HPDE6-E6E7 (cell line): ENCODE results near the gene SCAANT1.

Experiments used
- DNase-seq: peaks from one replicate; pipeline ENCODE4 v3.0.0; 2011; ENCODE audit warnings: missing footprints; ENCODE audit errors: extremely low spot score

Gene SCAANT1

GRCh38 chr3:63934041-63934866 is 22.1 kb upstream of the SCAANT1 start:
- DNase-seq: no peak

- no peak for DNase-seq
These were observed 21.3 kb upstream of the SCAANT1 start for GRCh38 chr3:63933459-63933858.

- no peak for DNase-seq
These were observed 20.5 kb upstream of the SCAANT1 start for GRCh38 chr3:63932509-63933212.

GRCh38 chr3:63931290-63931689 is 19.1 kb upstream of the SCAANT1 start:
- DNase-seq: no peak

GRCh38 chr3:63927422-63928280 is 15.5 kb upstream of the SCAANT1 start:
- no peak for DNase-seq

GRCh38 chr3:63926309-63926708 is 14.1 kb upstream of the SCAANT1 start:
- DNase-seq: no peak

- DNase-seq: no peak
These were observed 10.5 kb upstream of the SCAANT1 start for GRCh38 chr3:63922491-63923199.

- no peak for DNase-seq
These were observed 9.7 kb upstream of the SCAANT1 start for GRCh38 chr3:63921741-63922482.

GRCh38 chr3:63920001-63920400 is 7.8 kb upstream of the SCAANT1 start:
- DNase-seq: no peak

- DNase-seq: no peak
These were observed 6.1 kb upstream of the SCAANT1 start for GRCh38 chr3:63918321-63918720.

GRCh38 chr3:63914312-63914711 is 2.1 kb upstream of the SCAANT1 start:
- DNase-seq: no peak

- DNase-seq: peak; percentile 16
These were observed 795 bp upstream of the SCAANT1 start for GRCh38 chr3:63912768-63913588.

GRCh38 chr3:63911509-63911872 is 692 bp downstream of the SCAANT1 start:
- peak; percentile 2 for DNase-seq

- DNase-seq: no peak
These were observed 1.3 kb downstream of the SCAANT1 start for GRCh38 chr3:63910891-63911290.

- DNase-seq: no peak
These were observed 2.2 kb downstream of the SCAANT1 start for GRCh38 chr3:63910001-63910400.

- no peak for DNase-seq
These were observed 2.8 kb downstream of the SCAANT1 start for GRCh38 chr3:63909431-63909830.

- no peak for DNase-seq
These were observed 3.4 kb downstream of the SCAANT1 start for GRCh38 chr3:63908776-63909175.

- DNase-seq: no peak
These were observed 4.0 kb downstream of the SCAANT1 start for GRCh38 chr3:63908081-63908736.
